ENCODE results near the gene C1orf116. TPM values are rescaled to one million over a fixed set of nuclear protein-coding genes. Genes with fewer than 3 reads are reported as not detected.

Gene C1orf116
- total and polyA plus RNA-seq, 9 donors: under 0.01 to 2.9 (median 0.13) TPM

DNA sequence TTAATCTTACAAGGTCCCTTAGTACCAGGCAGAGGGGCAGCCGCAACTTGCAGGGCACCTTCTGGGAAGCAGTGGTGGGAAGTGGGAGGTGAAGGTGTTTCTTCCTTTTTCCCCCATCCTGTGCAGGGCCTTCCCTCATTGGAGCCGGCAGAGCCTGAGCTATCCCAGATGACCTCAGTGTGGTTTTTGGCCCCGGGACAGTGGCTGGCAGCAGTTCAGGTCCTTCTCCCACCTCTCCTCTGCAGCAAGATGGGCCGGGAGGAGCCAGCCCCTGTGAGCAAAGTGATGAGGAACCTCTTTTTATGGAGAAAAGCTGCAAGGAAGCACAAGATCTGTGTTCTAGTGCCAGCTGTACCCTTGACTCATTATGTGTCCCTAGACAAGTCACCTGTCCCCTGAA is 27.3 kb upstream of the C1orf116 start:
- WGBS (ENCODE audit: insufficient coverage): no CpG with 5 or more reads among the region's 4 CpGs
- no peak overlapping the region for H3K4me3 ChIP-seq (ENCODE audit: low read length)

DNA sequence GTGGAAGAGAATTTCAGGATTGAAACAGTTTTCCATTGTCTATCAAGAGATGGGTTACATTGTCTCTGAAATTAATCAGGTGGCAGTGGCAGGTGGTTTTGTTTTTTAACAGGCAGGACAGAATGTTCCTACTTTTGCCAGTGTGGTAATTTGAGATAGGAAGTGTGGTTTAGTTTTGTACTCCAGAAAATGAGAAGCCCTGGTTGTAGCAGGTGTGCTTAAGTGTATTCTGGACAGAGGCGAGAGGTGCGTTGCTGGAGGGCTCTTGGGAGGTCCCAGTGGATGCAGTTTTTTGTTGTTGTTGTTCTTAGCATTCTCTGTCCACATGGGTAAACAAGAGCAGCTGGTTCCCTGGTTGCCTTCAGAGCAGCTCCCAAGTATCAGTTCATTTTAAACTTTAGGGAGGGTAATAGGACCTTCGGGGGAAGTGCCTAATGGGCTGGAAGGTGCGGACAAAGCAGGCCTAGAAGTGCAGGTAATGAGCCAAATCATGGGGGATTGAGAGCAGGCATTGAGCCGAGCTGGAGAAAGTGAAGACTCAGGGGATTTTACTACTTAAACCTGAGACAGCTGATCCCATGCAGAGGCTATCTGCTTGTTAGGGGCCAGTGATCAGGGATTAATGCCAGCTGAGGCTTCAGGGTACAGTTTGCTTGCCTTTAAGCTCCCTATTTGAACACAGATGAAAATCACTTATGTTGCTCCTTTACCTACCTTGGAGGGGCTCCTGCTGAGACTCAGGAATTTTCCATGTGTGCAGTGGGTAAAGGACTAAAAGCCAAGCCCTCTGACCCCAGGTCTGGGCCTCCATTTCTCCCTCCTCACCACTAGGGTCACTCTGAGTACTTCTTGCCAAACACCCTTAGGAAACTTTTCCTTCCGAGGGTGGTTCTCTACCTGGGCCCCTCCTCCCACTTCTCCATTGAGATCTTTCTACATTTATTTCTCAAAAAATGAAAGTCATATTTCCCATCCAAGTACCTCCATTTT is 26.6 kb upstream of the C1orf116 start:
- Histone ChIP-seq H3K27ac (ENCODE audit: low read length) (no peak overlapping the region), H3K9me3 (replicated peaks; ENCODE audit: control insufficient read depth, low read depth, low read length) (no peaks in the 10 kb centered on the region), H3K36me3 (ENCODE audit: control insufficient read depth, insufficient read depth, low read length) (peaks cover 13% of the 10 kb centered on the region), H3K27me3 (ENCODE audit: control insufficient read depth, insufficient read depth, low read length) (no peaks in the 10 kb centered on the region), H3K4me1 (ENCODE audit: control insufficient read depth, insufficient read depth, low read length) (peaks cover 7% of the 10 kb centered on the region), H3K4me3 (ENCODE audit: low read length) (no peak overlapping the region)
- 49% methylated on average over 5 of the region's 6 CpGs for WGBS (ENCODE audit: insufficient coverage)
- DNase-seq: no peak

More for the DNA sequence above, 27.3 kb upstream of the C1orf116 start:
- no peak for DNase-seq
- H3K27me3 ChIP-seq (ENCODE audit: control insufficient read depth, insufficient read depth, low read length): no peaks in the 10 kb centered on the region
- H3K27ac ChIP-seq (ENCODE audit: low read length): no peak overlapping the region
- peaks cover 7% of the 10 kb centered on the region for H3K4me1 ChIP-seq (ENCODE audit: control insufficient read depth, insufficient read depth, low read length)
- no peaks in the 10 kb centered on the region for H3K9me3 ChIP-seq (replicated peaks; ENCODE audit: control insufficient read depth, low read depth, low read length)
- H3K36me3 ChIP-seq (ENCODE audit: control insufficient read depth, insufficient read depth, low read length): peaks cover 18% of the 10 kb centered on the region

DNA sequence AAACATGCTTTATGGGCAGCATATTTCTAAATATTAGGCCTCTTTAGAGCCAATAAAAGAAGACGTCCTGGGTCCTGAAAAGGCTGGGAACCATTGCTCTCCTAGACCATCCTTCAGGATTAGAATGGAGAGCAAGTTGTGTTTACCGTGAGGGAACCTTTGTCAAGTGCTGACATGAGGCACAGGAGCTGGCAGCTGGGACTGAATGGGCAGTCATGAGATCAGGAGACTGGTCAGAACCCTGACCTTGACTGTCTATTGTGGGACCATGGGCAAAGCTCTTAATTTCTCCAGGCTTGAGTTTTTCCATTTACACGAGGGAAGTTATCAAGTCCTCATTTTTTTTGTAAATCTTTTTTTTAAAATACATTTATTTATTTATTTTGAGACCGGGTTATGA is 25.7 kb upstream of the C1orf116 start:
- no peaks in the 10 kb centered on the region for H3K9me3 ChIP-seq (replicated peaks; ENCODE audit: control insufficient read depth, low read depth, low read length)
- H3K27me3 ChIP-seq (ENCODE audit: control insufficient read depth, insufficient read depth, low read length): no peaks in the 10 kb centered on the region
- no peak for DNase-seq
- H3K4me3 ChIP-seq (ENCODE audit: low read length): no peak overlapping the region
- peaks cover 10% of the 10 kb centered on the region for H3K4me1 ChIP-seq (ENCODE audit: control insufficient read depth, insufficient read depth, low read length)
- peaks cover 8% of the 10 kb centered on the region for H3K36me3 ChIP-seq (ENCODE audit: control insufficient read depth, insufficient read depth, low read length)
- no peak overlapping the region for H3K27ac ChIP-seq (ENCODE audit: low read length)
- no CpG with 5 or more reads among the region's 4 CpGs for WGBS (ENCODE audit: insufficient coverage)

DNA sequence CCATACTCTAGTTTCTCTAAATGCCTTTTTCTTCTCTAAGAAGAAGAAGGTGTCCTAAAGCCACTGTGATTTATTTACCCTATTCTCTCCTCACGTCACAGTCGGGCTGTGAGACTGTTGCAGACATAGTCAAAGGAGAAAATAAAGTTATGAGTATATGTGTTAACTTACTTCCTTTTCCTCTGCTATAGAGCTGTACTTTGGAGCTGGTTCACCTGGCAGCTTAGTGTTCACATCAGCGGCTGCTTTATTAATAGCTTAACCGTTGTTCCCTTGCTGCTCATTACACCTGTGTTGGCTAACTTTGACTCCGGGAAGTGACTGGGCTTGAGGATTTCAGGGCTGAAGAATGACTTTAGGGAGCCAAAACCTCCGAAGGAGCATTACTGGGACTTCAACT is 24.1 kb upstream of the C1orf116 start:
- Histone ChIP-seq H3K4me3 (ENCODE audit: low read length) (no peak overlapping the region), H3K27ac (ENCODE audit: low read length) (peak overlapping the region; percentile 17), H3K9me3 (replicated peaks; ENCODE audit: control insufficient read depth, low read depth, low read length) (no peaks in the 10 kb centered on the region), H3K27me3 (ENCODE audit: control insufficient read depth, insufficient read depth, low read length) (no peaks in the 10 kb centered on the region), H3K4me1 (ENCODE audit: control insufficient read depth, insufficient read depth, low read length) (peaks cover 17% of the 10 kb centered on the region), H3K36me3 (ENCODE audit: control insufficient read depth, insufficient read depth, low read length) (no peaks in the 10 kb centered on the region)
- WGBS (ENCODE audit: insufficient coverage): 71% methylated on average over 4 of the region's 6 CpGs
- no peak for DNase-seq

DNA sequence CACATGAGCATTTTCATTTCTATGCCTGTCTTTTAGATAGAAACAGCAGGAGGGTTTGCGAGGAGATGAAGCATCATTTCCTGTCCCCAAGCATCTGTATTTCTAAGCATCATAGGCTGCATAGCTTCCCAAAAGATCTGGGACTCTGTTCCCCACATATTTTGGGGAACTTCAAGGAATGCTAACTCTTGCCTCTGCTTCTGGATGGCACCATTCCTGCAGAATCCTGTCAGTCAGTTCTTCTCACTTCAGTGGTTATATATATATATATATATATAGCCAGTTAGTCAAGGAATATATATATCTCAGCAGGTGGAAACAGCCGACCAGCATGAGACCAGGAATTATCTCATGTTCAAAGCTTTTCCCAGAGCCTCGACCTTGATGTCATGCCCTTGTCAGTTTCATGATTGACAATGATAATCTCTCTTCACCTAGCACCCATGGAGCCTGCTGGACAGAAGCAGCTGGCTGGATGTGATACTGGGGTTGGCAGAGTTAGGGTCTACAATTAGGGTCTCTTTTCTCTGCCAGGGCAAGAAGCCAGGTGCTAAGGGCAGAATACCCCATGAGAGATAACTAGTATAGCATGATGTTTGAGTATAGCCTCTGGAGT is 22.9 kb upstream of the C1orf116 start:
- Histone ChIP-seq H3K4me3 (ENCODE audit: low read length) (no peak overlapping the region), H3K27ac (ENCODE audit: low read length) (peak overlapping the region; percentile 67), H3K36me3 (ENCODE audit: control insufficient read depth, insufficient read depth, low read length) (no peaks in the 10 kb centered on the region), H3K4me1 (ENCODE audit: control insufficient read depth, insufficient read depth, low read length) (peaks cover 24% of the 10 kb centered on the region), H3K9me3 (replicated peaks; ENCODE audit: control insufficient read depth, low read depth, low read length) (no peaks in the 10 kb centered on the region), H3K27me3 (ENCODE audit: control insufficient read depth, insufficient read depth, low read length) (no peaks in the 10 kb centered on the region)
- WGBS (ENCODE audit: insufficient coverage): no CpG with 5 or more reads among the region's 3 CpGs
- peak; percentile 27 for DNase-seq

DNA sequence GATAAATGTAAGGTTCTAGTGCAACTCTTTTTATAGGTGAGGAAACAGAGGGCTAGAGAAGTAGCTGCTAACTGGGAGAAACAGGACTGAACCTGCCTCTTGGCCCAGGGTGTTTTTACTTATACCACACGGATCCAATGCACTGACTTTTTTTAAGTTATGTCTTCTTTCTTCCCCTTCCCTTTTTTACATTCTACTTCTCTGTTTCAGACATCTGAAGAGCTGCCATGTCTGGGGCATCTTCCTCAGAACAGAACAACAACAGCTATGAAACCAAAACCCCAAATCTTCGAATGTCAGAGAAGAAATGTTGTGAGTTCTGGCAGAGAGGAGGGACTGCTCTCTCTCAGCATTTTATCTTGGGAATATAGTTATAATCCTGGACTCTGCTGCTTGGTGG is 21.9 kb upstream of the C1orf116 start:
- peak overlapping the region; percentile 30 for H3K27ac ChIP-seq (ENCODE audit: low read length)
- H3K27me3 ChIP-seq (ENCODE audit: control insufficient read depth, insufficient read depth, low read length): no peaks in the 10 kb centered on the region
- 33% methylated on average over 1 of the region's 2 CpGs for WGBS (ENCODE audit: insufficient coverage)
- H3K4me1 ChIP-seq (ENCODE audit: control insufficient read depth, insufficient read depth, low read length): peaks cover 24% of the 10 kb centered on the region
- no peaks in the 10 kb centered on the region for H3K9me3 ChIP-seq (replicated peaks; ENCODE audit: control insufficient read depth, low read depth, low read length)
- H3K36me3 ChIP-seq (ENCODE audit: control insufficient read depth, insufficient read depth, low read length): no peaks in the 10 kb centered on the region
- peak; percentile 43 for DNase-seq
- H3K4me3 ChIP-seq (ENCODE audit: low read length): no peak overlapping the region

DNA sequence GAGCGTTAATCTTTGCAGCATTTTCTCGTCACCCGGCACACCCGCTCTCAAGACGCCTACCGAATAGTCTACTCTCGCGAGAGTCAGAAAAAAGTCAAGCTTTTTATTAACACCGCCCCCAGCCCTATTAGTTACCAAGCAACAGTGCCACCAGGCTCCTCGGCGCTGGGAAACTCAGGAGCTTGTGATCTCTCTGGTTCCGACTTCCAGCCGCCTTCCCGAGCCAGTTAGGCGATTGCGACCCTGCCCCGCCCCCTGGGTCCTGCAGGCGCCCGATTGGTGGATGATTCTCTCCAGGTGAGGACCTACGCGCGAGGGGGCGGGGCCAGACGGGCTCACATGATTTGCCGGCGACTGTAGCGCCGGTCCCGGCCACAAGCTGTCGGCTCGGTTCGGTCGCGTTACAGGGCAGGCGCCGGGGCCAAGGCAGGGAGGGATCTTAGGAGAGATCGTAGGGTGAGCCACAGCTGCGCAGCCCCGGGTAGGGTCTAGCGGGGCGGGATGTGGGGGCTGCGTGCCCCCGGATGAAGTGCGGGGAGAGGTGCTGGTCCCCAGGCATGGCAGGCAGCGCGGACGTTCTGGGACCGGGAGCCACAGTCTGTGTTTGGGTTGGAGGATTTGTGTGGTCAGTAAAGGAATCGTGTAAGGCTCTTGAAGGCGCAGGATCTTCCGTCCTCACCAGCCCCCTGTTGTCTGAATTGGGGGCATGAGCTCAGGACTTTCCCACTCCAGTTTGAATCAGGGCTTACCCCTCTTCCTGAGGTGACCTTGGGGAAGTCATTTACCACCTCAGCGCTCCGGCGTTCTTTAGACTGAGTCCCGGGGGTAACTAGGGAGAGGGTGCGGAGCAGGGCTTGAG is 20.6 kb upstream of the C1orf116 start, which contains the start of gene PFKFB2:
PFKFB2 (plus strand) TSS at position 365 of the 859 bp plus-strand sequence. CDS start 1,443 bp downstream, outside the sequence.
- H3K9me3 ChIP-seq (replicated peaks; ENCODE audit: control insufficient read depth, low read depth, low read length): no peaks in the 10 kb centered on the region
- H3K4me3 ChIP-seq (ENCODE audit: low read length): peak within 1 kb of the TSS; percentile 83
- peaks cover 10% of the 10 kb centered on the region for H3K36me3 ChIP-seq (ENCODE audit: control insufficient read depth, insufficient read depth, low read length)
- DNase-seq: peak; percentile 97
- peak within 1 kb of the TSS; percentile 87 for H3K27ac ChIP-seq (ENCODE audit: low read length)
- peaks cover 27% of the 10 kb centered on the region for H3K4me1 ChIP-seq (ENCODE audit: control insufficient read depth, insufficient read depth, low read length)
- no peaks in the 10 kb centered on the region for H3K27me3 ChIP-seq (ENCODE audit: control insufficient read depth, insufficient read depth, low read length)
- under 1% methylated on average over 50 of the region's 56 CpGs for WGBS (ENCODE audit: insufficient coverage)

DNA sequence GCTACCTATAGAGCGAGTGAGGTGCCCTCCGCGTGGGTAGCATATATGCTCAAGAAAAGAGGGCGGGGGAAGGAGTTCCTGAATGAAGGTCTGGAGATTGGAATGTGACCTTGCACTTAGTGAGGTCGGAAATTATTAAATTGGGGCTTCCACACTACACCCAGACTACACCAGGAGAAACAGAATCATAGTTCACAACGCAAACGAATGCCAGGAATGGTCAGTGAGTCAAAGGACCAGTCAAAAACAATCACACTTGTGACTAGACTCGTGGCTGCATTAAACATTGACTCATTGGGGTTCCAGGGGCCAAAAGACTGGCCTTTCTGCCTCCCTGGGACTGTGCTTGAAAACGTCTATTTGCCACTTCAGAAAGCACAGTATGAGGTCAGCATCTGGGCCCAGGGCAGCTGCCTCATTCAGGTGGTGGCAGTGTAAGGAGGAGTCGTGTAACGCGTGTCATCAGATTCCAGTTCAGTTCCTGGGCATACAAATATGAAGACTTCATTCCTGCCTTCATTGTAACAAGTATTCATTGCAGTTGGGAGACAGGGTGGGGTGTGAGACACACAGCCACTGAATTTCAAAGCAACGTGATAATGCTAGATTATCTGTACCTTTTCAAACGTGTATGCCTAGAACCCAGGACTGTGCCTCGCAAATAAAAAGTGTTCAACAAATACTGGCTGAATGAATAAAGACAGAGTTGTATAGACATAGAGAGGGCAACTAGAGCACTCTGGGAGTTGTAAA is 18.8 kb upstream of the C1orf116 start, which contains the start of gene YOD1:
YOD1 (minus strand) TSS at position 18 of the 753 bp plus-strand sequence. CDS start 178 bp downstream, outside the sequence.
- no peak for DNase-seq
- Histone ChIP-seq H3K4me1 (ENCODE audit: control insufficient read depth, insufficient read depth, low read length) (peaks cover 23% of the 10 kb centered on the region), H3K4me3 (ENCODE audit: low read length) (peak within 1 kb of the TSS; percentile 98), H3K27me3 (ENCODE audit: control insufficient read depth, insufficient read depth, low read length) (no peaks in the 10 kb centered on the region), H3K9me3 (replicated peaks; ENCODE audit: control insufficient read depth, low read depth, low read length) (no peaks in the 10 kb centered on the region), H3K36me3 (ENCODE audit: control insufficient read depth, insufficient read depth, low read length) (peaks cover 10% of the 10 kb centered on the region), H3K27ac (ENCODE audit: low read length) (peak within 1 kb of the TSS; percentile 90)
- 76% methylated on average over 5 of the region's 15 CpGs for WGBS (ENCODE audit: insufficient coverage)

DNA sequence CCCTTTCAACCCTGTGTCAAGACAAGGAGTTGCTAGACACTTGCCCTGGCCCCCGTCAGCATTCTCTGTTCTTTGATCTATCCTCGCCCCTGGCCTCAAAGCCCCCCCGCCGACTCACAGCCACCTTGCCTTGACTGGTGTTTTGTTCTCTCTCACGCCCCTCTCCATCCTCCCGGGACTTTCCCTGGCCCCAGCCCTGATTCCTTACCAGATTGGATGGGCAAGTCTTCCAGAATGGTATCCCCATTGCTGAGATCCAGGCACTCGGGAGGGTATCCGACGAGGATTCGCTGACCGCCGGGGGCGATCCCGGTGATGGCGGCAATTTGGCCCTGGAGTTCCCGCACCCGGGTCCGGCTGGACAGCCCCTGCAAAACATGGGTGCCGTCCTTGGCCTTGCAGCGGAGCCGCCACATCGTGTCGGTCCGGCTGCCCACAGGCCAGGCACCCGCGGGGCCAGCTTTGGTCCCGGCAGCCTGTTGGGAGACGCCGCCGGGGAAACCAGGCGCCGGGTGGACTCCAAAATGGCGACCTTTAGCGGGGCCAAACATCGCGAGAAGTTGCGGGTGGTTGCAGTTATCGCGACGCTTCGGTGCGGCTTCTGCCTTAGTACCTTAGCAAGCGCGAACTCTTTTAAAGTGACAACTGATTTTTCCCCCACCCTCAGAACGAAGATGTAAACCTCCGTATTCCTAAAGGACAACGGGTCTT is 18.1 kb upstream of the C1orf116 start:
- Histone ChIP-seq H3K4me3 (ENCODE audit: low read length) (peak overlapping the region; percentile 98), H3K27ac (ENCODE audit: low read length) (peak overlapping the region; percentile 90), H3K4me1 (ENCODE audit: control insufficient read depth, insufficient read depth, low read length) (peaks cover 23% of the 10 kb centered on the region), H3K36me3 (ENCODE audit: control insufficient read depth, insufficient read depth, low read length) (peaks cover 10% of the 10 kb centered on the region), H3K9me3 (replicated peaks; ENCODE audit: control insufficient read depth, low read depth, low read length) (no peaks in the 10 kb centered on the region), H3K27me3 (ENCODE audit: control insufficient read depth, insufficient read depth, low read length) (no peaks in the 10 kb centered on the region)
- 0% methylated on average over 44 of the region's 47 CpGs for WGBS (ENCODE audit: insufficient coverage)
- DNase-seq: peak; percentile 97
